GM12878 (cell line): ENCODE measurements around the gene RGR.

Source experiments
- CBX3 ChIP-seq: fragments of 200-600 bp; sonication (generic); IDR thresholded peaks from 2 replicates; pipeline ENCODE4 v1.6.1; 2016; ENCODE audit warnings: low read depth, borderline replicate concordance
- CEBPZ ChIP-seq: fragments of 150-350 bp; IDR thresholded peaks from 2 replicates; pipeline ENCODE4 v1.6.1; 2016; ENCODE audit warnings: low read depth, low read length
- CHD2 ChIP-seq: IDR thresholded peaks from 2 replicates; pipeline ENCODE4 v1.6.1; 2011; ENCODE audit warnings: low read depth, low read length, improper control_type of control experiment, borderline replicate concordance
- ETV6 ChIP-seq, 2 experiments: fragments of 450-650 bp in 1 of 2; IDR thresholded peaks in 1 of 2; conservative IDR thresholded peaks in 1 of 2; 2 replicates each; pipeline ENCODE4 v1.6.1; 2014; ENCODE audit warnings: antibody characterized with exemption in 1 of 2, borderline replicate concordance in 1 of 2, low read depth in 1 of 2, mild to moderate bottlenecking in 1 of 2, moderate library complexity in 1 of 2
- EZH2 ChIP-seq: IDR thresholded peaks from 2 replicates; pipeline ENCODE4 v1.6.1; 2012; ENCODE audit warnings: low read depth, mild to moderate bottlenecking, control low read depth, inconsistent platforms, low read length, borderline replicate concordance; ENCODE audit not compliant: control insufficient read depth
- IRF4 ChIP-seq: IDR thresholded peaks from 2 replicates; pipeline ENCODE4 v1.6.1; 2011; ENCODE audit warnings: low read depth, low read length
- KLF5 ChIP-seq: fragments of 450-650 bp; IDR thresholded peaks from 2 replicates; pipeline ENCODE4 v1.6.1; 2014; ENCODE audit warnings: mild to moderate bottlenecking; ENCODE audit not compliant: partially characterized antibody
- MXI1 ChIP-seq: fragments of 150-350 bp; IDR thresholded peaks from 2 replicates; pipeline ENCODE4 v1.6.1; 2011; ENCODE audit warnings: low read depth, mild to moderate bottlenecking, inconsistent platforms, low read length, improper control_type of control experiment
- NR2C2 ChIP-seq: IDR thresholded peaks from 2 replicates; pipeline ENCODE4 v1.6.1; 2011; ENCODE audit warnings: borderline replicate concordance, low read depth; ENCODE audit not compliant: control insufficient read depth, insufficient read length
- POLR2A ChIP-seq: IDR thresholded peaks from 2 replicates; pipeline ENCODE4 v1.6.1; 2011; ENCODE audit warnings: low read depth, mild to moderate bottlenecking, low read length
- SMC3 ChIP-seq: IDR thresholded peaks from 2 replicates; pipeline ENCODE4 v1.6.1; 2011; ENCODE audit warnings: low read length, improper control_type of control experiment, borderline replicate concordance
- ZSCAN29 ChIP-seq: fragments of 450-650 bp; IDR thresholded peaks from 2 replicates; pipeline ENCODE4 v1.6.1; 2017; ENCODE audit warnings: mild to moderate bottlenecking, moderate library complexity
- TF ChIP-seq, protein P1 (sequence below), 3 experiments: IDR thresholded peaks in 2 of 3; conservative IDR thresholded peaks in 1 of 3; 2 replicates each; pipeline ENCODE4 v1.5.1; 2011; ENCODE audit warnings: low read depth in 3 of 3, low read length in 3 of 3, mild to moderate bottlenecking in 3 of 3, control low read depth in 2 of 3, moderate library complexity in 2 of 3, inconsistent platforms in 1 of 3, mixed read lengths in 1 of 3; ENCODE audit not compliant: control insufficient read depth in 2 of 3, insufficient read depth in 1 of 3; ENCODE audit errors: extremely low read depth in 1 of 3
- TF ChIP-seq, protein P2 (sequence below): IDR thresholded peaks from 2 replicates; pipeline ENCODE4 v1.6.1; 2012; ENCODE audit warnings: mild to moderate bottlenecking, low read depth, low read length

- TF ChIP-seq CHD2 (no peak), MXI1 (no peak), IRF4 (no peak), POLR2A (no peak), NR2C2 (no peak), ETV6 (conservative IDR thresholded peaks at IDR 0.05 in 1 of 2, IDR thresholded peaks at IDR 0.05 in 1 of 2; ENCODE audit: borderline replicate concordance in 1 of 2, low read depth in 1 of 2) (no peak), CBX3 (no peak), KLF5 (no peak), SMC3 (no peak), EZH2 (no peak), ZSCAN29 (no peak), CEBPZ (no peak)
- TF ChIP-seq, protein P1, sequence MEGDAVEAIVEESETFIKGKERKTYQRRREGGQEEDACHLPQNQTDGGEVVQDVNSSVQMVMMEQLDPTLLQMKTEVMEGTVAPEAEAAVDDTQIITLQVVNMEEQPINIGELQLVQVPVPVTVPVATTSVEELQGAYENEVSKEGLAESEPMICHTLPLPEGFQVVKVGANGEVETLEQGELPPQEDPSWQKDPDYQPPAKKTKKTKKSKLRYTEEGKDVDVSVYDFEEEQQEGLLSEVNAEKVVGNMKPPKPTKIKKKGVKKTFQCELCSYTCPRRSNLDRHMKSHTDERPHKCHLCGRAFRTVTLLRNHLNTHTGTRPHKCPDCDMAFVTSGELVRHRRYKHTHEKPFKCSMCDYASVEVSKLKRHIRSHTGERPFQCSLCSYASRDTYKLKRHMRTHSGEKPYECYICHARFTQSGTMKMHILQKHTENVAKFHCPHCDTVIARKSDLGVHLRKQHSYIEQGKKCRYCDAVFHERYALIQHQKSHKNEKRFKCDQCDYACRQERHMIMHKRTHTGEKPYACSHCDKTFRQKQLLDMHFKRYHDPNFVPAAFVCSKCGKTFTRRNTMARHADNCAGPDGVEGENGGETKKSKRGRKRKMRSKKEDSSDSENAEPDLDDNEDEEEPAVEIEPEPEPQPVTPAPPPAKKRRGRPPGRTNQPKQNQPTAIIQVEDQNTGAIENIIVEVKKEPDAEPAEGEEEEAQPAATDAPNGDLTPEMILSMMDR (IDR thresholded peaks at IDR 0.05 in 2 of 3, conservative IDR thresholded peaks at IDR 0.05 in 1 of 3; ENCODE audit: control insufficient read depth in 2 of 3, extremely low read depth in 1 of 3, insufficient read depth in 1 of 3, low read depth in 3 of 3, low read length in 3 of 3): no peak
- TF ChIP-seq, protein P2, sequence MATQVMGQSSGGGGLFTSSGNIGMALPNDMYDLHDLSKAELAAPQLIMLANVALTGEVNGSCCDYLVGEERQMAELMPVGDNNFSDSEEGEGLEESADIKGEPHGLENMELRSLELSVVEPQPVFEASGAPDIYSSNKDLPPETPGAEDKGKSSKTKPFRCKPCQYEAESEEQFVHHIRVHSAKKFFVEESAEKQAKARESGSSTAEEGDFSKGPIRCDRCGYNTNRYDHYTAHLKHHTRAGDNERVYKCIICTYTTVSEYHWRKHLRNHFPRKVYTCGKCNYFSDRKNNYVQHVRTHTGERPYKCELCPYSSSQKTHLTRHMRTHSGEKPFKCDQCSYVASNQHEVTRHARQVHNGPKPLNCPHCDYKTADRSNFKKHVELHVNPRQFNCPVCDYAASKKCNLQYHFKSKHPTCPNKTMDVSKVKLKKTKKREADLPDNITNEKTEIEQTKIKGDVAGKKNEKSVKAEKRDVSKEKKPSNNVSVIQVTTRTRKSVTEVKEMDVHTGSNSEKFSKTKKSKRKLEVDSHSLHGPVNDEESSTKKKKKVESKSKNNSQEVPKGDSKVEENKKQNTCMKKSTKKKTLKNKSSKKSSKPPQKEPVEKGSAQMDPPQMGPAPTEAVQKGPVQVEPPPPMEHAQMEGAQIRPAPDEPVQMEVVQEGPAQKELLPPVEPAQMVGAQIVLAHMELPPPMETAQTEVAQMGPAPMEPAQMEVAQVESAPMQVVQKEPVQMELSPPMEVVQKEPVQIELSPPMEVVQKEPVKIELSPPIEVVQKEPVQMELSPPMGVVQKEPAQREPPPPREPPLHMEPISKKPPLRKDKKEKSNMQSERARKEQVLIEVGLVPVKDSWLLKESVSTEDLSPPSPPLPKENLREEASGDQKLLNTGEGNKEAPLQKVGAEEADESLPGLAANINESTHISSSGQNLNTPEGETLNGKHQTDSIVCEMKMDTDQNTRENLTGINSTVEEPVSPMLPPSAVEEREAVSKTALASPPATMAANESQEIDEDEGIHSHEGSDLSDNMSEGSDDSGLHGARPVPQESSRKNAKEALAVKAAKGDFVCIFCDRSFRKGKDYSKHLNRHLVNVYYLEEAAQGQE: no peak
Measured at GRCh38 chr10:84298057-84298456, 53.2 kb downstream of the RGR start.
